Measurements from ENCODE around the gene NQO1. TPM values are rescaled to one million over a fixed set of nuclear protein-coding genes. Genes with fewer than 3 reads are reported as not detected.

The NQO1 gene
- total and polyA plus RNA-seq, 2 of the 4 experiments (the other 2 are of a cell fraction), result 304 to 426 TPM

- TF ChIP-seq SMC3 (IDR thresholded peaks at IDR 0.05; ENCODE audit: low read depth, low read length) (no peak), ELK1 (IDR thresholded peaks at IDR 0.05; ENCODE audit: borderline replicate concordance, low read depth, low read length) (no peak), MAZ (IDR thresholded peaks at IDR 0.05; ENCODE audit: borderline replicate concordance, low read depth, low read length) (no peak)
- DNase-seq (no peak), ATAC-seq (ENCODE audit: low read depth) (no peak)
- no peak overlapping the region for H3K56ac ChIP-seq (ENCODE audit: extremely low read depth, insufficient read depth, low read length)
- no peak overlapping the region for H3K23ac ChIP-seq (ENCODE audit: low read depth, low read length)
- ChIA-PET POLR2A (ENCODE audit: unreplicated experiment) (interaction anchor here (0.6 kb wide), 1 partner anchor 538 kb away, joined by 14 read pairs; no protein-coding TSS in a partner anchor), CTCF (no interaction called here)
- H3K27me3 ChIP-seq (ENCODE audit: control insufficient read depth, insufficient read depth, low read length), result no peaks in the 10 kb centered on the region
- no peak overlapping the region for H2BK15ac ChIP-seq (ENCODE audit: low read depth, low read length)
- no peak overlapping the region for H3K18ac ChIP-seq (ENCODE audit: low read depth, low read length)
- no peak overlapping the region for H2AK9ac ChIP-seq (replicated peaks; ENCODE audit: low read depth, low read length, poor library complexity)
- H3K36me3 ChIP-seq (ENCODE audit: control insufficient read depth, insufficient read depth, low read length), result no peaks in the 10 kb centered on the region
- no peak overlapping the region for H2BK5ac ChIP-seq (ENCODE audit: low read depth, low read length, poor library complexity, severe bottlenecking)
- H3K9ac ChIP-seq (ENCODE audit: low read depth, low read length), result no peak overlapping the region
- no peak overlapping the region for H2BK120ac ChIP-seq (ENCODE audit: low read depth, low read length)
- no peak overlapping the region for H3K4ac ChIP-seq (ENCODE audit: low read depth, low read length)
- in situ Hi-C loops (cut with MboI; ENCODE audit: low sequenced_read_pairs), result no loop called here
- no TSS peak for BruUV-seq (replicated peaks)
- no peak overlapping the region for H2AK5ac ChIP-seq (ENCODE audit: low read depth, low read length)
- H3K27ac ChIP-seq (ENCODE audit: insufficient read depth, low read length), result no peak overlapping the region
- H2AFZ ChIP-seq (replicated peaks; ENCODE audit: low read length, poor library complexity), result no peak overlapping the region
- H4K20me1 ChIP-seq (ENCODE audit: insufficient read depth, low read length), result no peaks in the 10 kb centered on the region; the same call in 1 of the 2 replicates
- no peak overlapping the region for H4K91ac ChIP-seq (ENCODE audit: insufficient read depth, low read depth, low read length)
- H3K79me1 ChIP-seq (ENCODE audit: low read depth in 1 of 2, low read length in 2 of 2), result peaks cover 36 to 56% of the 10 kb centered on the region in 2 experiments
- no peaks in the 10 kb centered on the region; the same call in 1 of the 2 replicates for H3K4me1 ChIP-seq (ENCODE audit: control insufficient read depth, insufficient read depth, low read length)
- H3K14ac ChIP-seq (replicated peaks; ENCODE audit: low read depth, low read length), result no peak overlapping the region
- dilution Hi-C loops (cut with HindIII; ENCODE audit: low sequenced_read_pairs, unreplicated experiment), result no loop called here
- intact Hi-C loops (cut with micrococcal nuclease), result no loop called here
- WGBS, 2 experiments (ENCODE audit: extremely low coverage in 2 of 2, insufficient read length in 1 of 2), result 74% methylated on average over 2 of the region's 5 CpGs; no CpG with 5 or more reads in 1 of the 2 experiments
- no peak overlapping the region for H4K5ac ChIP-seq (ENCODE audit: low read depth, low read length)
- no peak overlapping the region for H3K4me3 ChIP-seq (ENCODE audit: insufficient read depth, low read depth, low read length)
- no peaks in the 10 kb centered on the region for H3K9me3 ChIP-seq (ENCODE audit: control insufficient read depth, insufficient read depth, low read length)
- no peak overlapping the region for H4K8ac ChIP-seq (ENCODE audit: low read depth in 2 of 2, low read length in 2 of 2)
- H3K4me2 ChIP-seq (ENCODE audit: low read depth, low read length), result no peak overlapping the region
- no peak overlapping the region for H2BK20ac ChIP-seq (ENCODE audit: low read depth, low read length)
- 0 out of 2 replicates have a peak, but pooled peaks cover 3% of the 10 kb centered on the region for H3K9me1 ChIP-seq (ENCODE audit: insufficient read depth, low read length)
Observed at GRCh38 chr16:69767459-69768229, 41.3 kb upstream of the NQO1 start.
